ENCODE results near the gene TFPI.

DNA sequence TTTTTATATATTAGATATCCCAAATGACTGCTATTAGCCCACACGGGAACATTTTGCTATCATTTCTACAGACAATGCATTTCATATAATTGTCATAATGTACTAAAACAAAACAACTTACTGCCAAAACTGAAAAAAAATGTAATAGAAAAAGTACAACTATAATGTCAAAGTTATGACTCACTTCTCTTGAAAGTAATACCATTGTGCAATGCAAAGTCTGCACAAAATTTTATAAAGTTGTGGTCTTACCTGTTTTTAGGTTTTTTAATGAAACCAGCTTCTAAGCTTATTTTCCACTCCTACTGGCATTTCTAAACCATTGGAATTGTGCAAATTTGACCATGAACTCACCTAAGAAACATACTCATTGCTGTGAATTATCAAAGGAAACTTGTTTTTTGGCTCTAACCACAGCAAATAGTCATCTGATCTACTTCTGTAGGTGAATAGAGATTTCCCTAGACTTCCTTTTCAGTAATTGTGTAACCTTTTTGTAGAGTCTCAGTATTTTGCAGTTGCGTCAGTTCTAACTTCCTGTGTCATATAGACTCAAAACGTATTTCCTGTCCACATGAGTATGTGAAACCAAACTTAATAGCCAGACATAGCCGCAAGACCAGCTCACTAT, 31.9 kb upstream of the TFPI start:
- no peak for TF ChIP-seq POLR2A (IDR thresholded peaks at IDR 0.05)
- no peak for TF ChIP-seq EP300 (IDR thresholded peaks at IDR 0.05)
- TF ChIP-seq POLR2AphosphoS5 (IDR thresholded peaks at IDR 0.05): no peak
- TF ChIP-seq, protein P1, sequence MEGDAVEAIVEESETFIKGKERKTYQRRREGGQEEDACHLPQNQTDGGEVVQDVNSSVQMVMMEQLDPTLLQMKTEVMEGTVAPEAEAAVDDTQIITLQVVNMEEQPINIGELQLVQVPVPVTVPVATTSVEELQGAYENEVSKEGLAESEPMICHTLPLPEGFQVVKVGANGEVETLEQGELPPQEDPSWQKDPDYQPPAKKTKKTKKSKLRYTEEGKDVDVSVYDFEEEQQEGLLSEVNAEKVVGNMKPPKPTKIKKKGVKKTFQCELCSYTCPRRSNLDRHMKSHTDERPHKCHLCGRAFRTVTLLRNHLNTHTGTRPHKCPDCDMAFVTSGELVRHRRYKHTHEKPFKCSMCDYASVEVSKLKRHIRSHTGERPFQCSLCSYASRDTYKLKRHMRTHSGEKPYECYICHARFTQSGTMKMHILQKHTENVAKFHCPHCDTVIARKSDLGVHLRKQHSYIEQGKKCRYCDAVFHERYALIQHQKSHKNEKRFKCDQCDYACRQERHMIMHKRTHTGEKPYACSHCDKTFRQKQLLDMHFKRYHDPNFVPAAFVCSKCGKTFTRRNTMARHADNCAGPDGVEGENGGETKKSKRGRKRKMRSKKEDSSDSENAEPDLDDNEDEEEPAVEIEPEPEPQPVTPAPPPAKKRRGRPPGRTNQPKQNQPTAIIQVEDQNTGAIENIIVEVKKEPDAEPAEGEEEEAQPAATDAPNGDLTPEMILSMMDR (IDR thresholded peaks at IDR 0.05): no peak
